Testis (tissue), 3 donors: ENCODE results near the gene ALPL. TPM values are rescaled to one million over a fixed set of nuclear protein-coding genes. Genes with fewer than 3 reads are reported as not detected.

Experiments used
- DNase-seq: peaks from one replicate; pipeline ENCODE4 v3.0.0-alpha.2; 2019
- H3K27ac ChIP-seq, 2 donors: fragments of 200-600 bp; sonication (generic); one replicate each; pipeline ENCODE4 v1.5.1; 2019
- H3K27me3 ChIP-seq: fragments of 200-600 bp; sonication (generic); one replicate; pipeline ENCODE4 v1.5.1; 2019
- H3K36me3 ChIP-seq: fragments of 200-600 bp; sonication (generic); one replicate; pipeline ENCODE4 v1.5.1; 2017; ENCODE audit warnings: low read depth; ENCODE audit errors: missing control alignments
- H3K4me1 ChIP-seq: fragments of 200-600 bp; sonication (generic); one replicate; pipeline ENCODE4 v1.5.1; 2019
- H3K4me3 ChIP-seq, 2 donors: fragments of 200-600 bp; sonication (generic); one replicate each; pipeline ENCODE4 v1.5.1; 2017 to 2019
- H3K9me3 ChIP-seq: fragments of 200-600 bp; sonication (generic); one replicate; pipeline ENCODE4 v1.5.1; 2017
- CTCF ChIP-seq, 3 experiments: fragments of 450-650 bp in 2 of 3; fragments of 200-600 bp in 1 of 3; sonication (generic) in 1 of 3; IDR thresholded peaks; one replicate each; pipeline ENCODE4 v1.5.1; 2016 to 2019; ENCODE audit warnings: antibody characterized with exemption in 3 of 3, mild to moderate bottlenecking in 2 of 3, moderate library complexity in 1 of 3
- POLR2A ChIP-seq: fragments of 450-650 bp; IDR thresholded peaks from one replicate; pipeline ENCODE4 v1.6.1; 2017; ENCODE audit warnings: antibody characterized with exemption, mild to moderate bottlenecking, moderate library complexity
- WGBS, 2 donors: methylation state at CpG; one replicate each; pipeline ENCODE4 v1.1.5; 2018; 5-methylcytosine and 5-hydroxymethylcytosine counted together
- intact Hi-C: fragments of 100-400 bp; cut with DNase I; formaldehyde crosslinking; loops from one replicate; pipeline ENCODE4 v1.15.1; 2023; ENCODE audit warnings: low total_unique reads
- polyA plus RNA-seq: library from polyadenylated mRNA; stranded (reverse); fragments of 350-450 nt; fragmentation: Illumina TruSeq; extraction: RNeasy Lipid Tissue Mini Kit (QIAGEN cat#74804); gene quantifications from one replicate; pipeline ENCODE4 v1.2.3, GENCODE V29; 2014; ENCODE audit warnings: low read depth, low replicate concordance; ENCODE audit not compliant: insufficient read depth
- total RNA-seq, 2 donors: library from RNA; depleted of rRNA; stranded (reverse); fragments of >200 nt; gene quantifications; one replicate each; pipeline ENCODE4 v1.2.3, GENCODE V29; 2016

The ALPL gene
- total and polyA plus RNA-seq, 3 donors from 2014 or later = 11.8 to 22.2 (median 15.7) TPM

GRCh38 chr1:21534674-21535378 lies 25.6 kb downstream of the ALPL start:
- no peaks in the 10 kb centered on the region for H3K36me3 ChIP-seq
- no peaks in the 10 kb centered on the region for H3K9me3 ChIP-seq
- DNase-seq = peak; percentile 60
- 64 to 66% methylated on average over 11 of the region's 11 CpGs for WGBS, 2 donors
- no peak overlapping the region for H3K27ac ChIP-seq
- peaks cover 18% of the 10 kb centered on the region for H3K4me1 ChIP-seq
- TF ChIP-seq CTCF (IDR thresholded peaks at IDR 0.05) (peak in 1 of 3 experiments; percentile 33), POLR2A (no peak)
- H3K27me3 ChIP-seq = no peaks in the 10 kb centered on the region
- intact Hi-C loops = no loop called here
- H3K4me3 ChIP-seq = no peak overlapping the region

GRCh38 chr1:21536218-21536617 lies 27.0 kb downstream of the ALPL start:
- no peak overlapping the region for H3K27ac ChIP-seq
- no peak for TF ChIP-seq POLR2A
- TF ChIP-seq CTCF (IDR thresholded peaks at IDR 0.05) = no peak
- no peaks in the 10 kb centered on the region for H3K9me3 ChIP-seq
- DNase-seq = peak; percentile 61
- H3K36me3 ChIP-seq = no peaks in the 10 kb centered on the region
- H3K4me1 ChIP-seq = peaks cover 20% of the 10 kb centered on the region
- 33 to 38% methylated on average over 2 of the region's 2 CpGs for WGBS, 2 donors
- intact Hi-C loops = no loop called here
- H3K4me3 ChIP-seq = no peak overlapping the region
- no peaks in the 10 kb centered on the region for H3K27me3 ChIP-seq

- DNase-seq = peak; percentile 94
- Histone ChIP-seq H3K9me3 (no peaks in the 10 kb centered on the region), H3K27ac (peak overlapping the region; percentile 77 to 85), H3K36me3 (no peaks in the 10 kb centered on the region), H3K4me3 (no peak overlapping the region), H3K4me1 (peaks cover 20% of the 10 kb centered on the region), H3K27me3 (no peaks in the 10 kb centered on the region)
- intact Hi-C loops = no loop called here
- whole genome bisulfite sequencing, 2 donors = 25 to 36% methylated on average over 6 to 12 of the region's 12 CpGs
- TF ChIP-seq POLR2A (no peak), CTCF (IDR thresholded peaks at IDR 0.05) (no peak)
These were observed 28.3 kb downstream of the ALPL start for GRCh38 chr1:21537511-21537931.

- no peak for TF ChIP-seq CTCF (IDR thresholded peaks at IDR 0.05)
- no peak for TF ChIP-seq POLR2A
- Histone ChIP-seq H3K9me3 (no peaks in the 10 kb centered on the region), H3K27ac (peak overlapping the region; percentile 77 to 85), H3K4me3 (no peak overlapping the region), H3K36me3 (no peaks in the 10 kb centered on the region), H3K27me3 (no peaks in the 10 kb centered on the region), H3K4me1 (peaks cover 20% of the 10 kb centered on the region)
- WGBS, 2 donors = 15 to 46% methylated on average over 8 to 25 of the region's 27 CpGs
- intact Hi-C loops = no loop called here
- peak; percentile 85 for DNase-seq
These were observed 28.9 kb downstream of the ALPL start for GRCh38 chr1:21537932-21538630.
